Measurements from ENCODE around the gene RBAK.
"Not testable (repeated sequence)": the region's sequence is repeated elsewhere in the genome, so short reads cannot be mapped to it uniquely, and the experiment has no call there.

GRCh38 chr7:5046397-5046732 lies 705 bp downstream of the RBAK start:
- TF ChIP-seq POLR2A, CTCF (IDR thresholded peaks at IDR 0.05): not testable (repeated sequence)
